GM19043 (cell line): ENCODE results near the gene FRMD4A.

Experiments used
- ATAC-seq: cut with Tn5 transposase; IDR thresholded peaks from one replicate; pipeline ENCODE4 v1.9.1; 2021; ENCODE audit warnings: low read depth; ENCODE audit not compliant: unreplicated experiment

FRMD4A gene

GRCh38 chr10:13701157-13701919 lies 629.4 kb downstream of the FRMD4A start:
- no peak for ATAC-seq

- ATAC-seq, result no peak
These were observed 630.1 kb downstream of the FRMD4A start for GRCh38 chr10:13700473-13701144.

GRCh38 chr10:13699216-13699615 lies 631.5 kb downstream of the FRMD4A start:
- no peak for ATAC-seq

GRCh38 chr10:13698217-13698616 lies 632.5 kb downstream of the FRMD4A start:
- ATAC-seq, result no peak

GRCh38 chr10:13696071-13696470 lies 634.7 kb downstream of the FRMD4A start:
- ATAC-seq, result no peak

GRCh38 chr10:13695588-13695987 lies 635.1 kb downstream of the FRMD4A start:
- ATAC-seq, result no peak

GRCh38 chr10:13693783-13694700 lies 636.7 kb downstream of the FRMD4A start:
- ATAC-seq, result no peak

- no peak for ATAC-seq
These were observed 640.4 kb downstream of the FRMD4A start for GRCh38 chr10:13690281-13690825.

- ATAC-seq, result no peak
These were observed 644.4 kb downstream of the FRMD4A start for GRCh38 chr10:13686331-13686752.

GRCh38 chr10:13685885-13686284 lies 644.8 kb downstream of the FRMD4A start:
- ATAC-seq, result no peak

GRCh38 chr10:13684806-13685482 lies 645.8 kb downstream of the FRMD4A start:
- no peak for ATAC-seq

GRCh38 chr10:13684252-13684791 lies 646.4 kb downstream of the FRMD4A start:
- no peak for ATAC-seq

GRCh38 chr10:13683017-13683416 lies 647.7 kb downstream of the FRMD4A start:
- ATAC-seq, result no peak

- no peak for ATAC-seq
These were observed 648.8 kb downstream of the FRMD4A start for GRCh38 chr10:13681960-13682359.

- ATAC-seq, result no peak
These were observed 649.2 kb downstream of the FRMD4A start for GRCh38 chr10:13681528-13681927.

GRCh38 chr10:13681095-13681494 lies 649.6 kb downstream of the FRMD4A start:
- ATAC-seq, result no peak

- no peak for ATAC-seq
These were observed 652.5 kb downstream of the FRMD4A start for GRCh38 chr10:13678101-13678843.

GRCh38 chr10:13674645-13675588 lies 655.8 kb downstream of the FRMD4A start:
- no peak for ATAC-seq
